Karpas-422 (cell line): ENCODE measurements around the gene ITLN2. TPM values are rescaled to one million over a fixed set of nuclear protein-coding genes. Genes with fewer than 3 reads are reported as not detected.
"Not testable (repeated sequence)": the region's sequence is repeated elsewhere in the genome, so short reads cannot be mapped to it uniquely, and the experiment has no call there.

Experiments used
- DNase-seq: peaks from one replicate; pipeline ENCODE4 v3.0.0-alpha.2; 2015
- H2AFZ ChIP-seq: fragments of 200-600 bp; sonication (generic); 2 replicates; pipeline ENCODE4 v1.6.1; 2014; ENCODE audit warnings: antibody characterized with exemption, low read length, mixed read lengths
- H3K27ac ChIP-seq: fragments of 200-600 bp; sonication (generic); 2 replicates; pipeline ENCODE4 v1.5.1; 2014; ENCODE audit warnings: mild to moderate bottlenecking, low read length, moderate library complexity
- H3K27me3 ChIP-seq: fragments of 200-600 bp; sonication (generic); 2 replicates; pipeline ENCODE4 v1.6.1; 2014; ENCODE audit warnings: low read length, mixed read lengths
- H3K36me3 ChIP-seq: fragments of 200-600 bp; sonication (generic); 2 replicates; pipeline ENCODE4 v1.6.1; 2014; ENCODE audit warnings: low read length, mixed read lengths; ENCODE audit not compliant: insufficient read depth
- H3K4me1 ChIP-seq: fragments of 200-600 bp; sonication (generic); 2 replicates; pipeline ENCODE4 v1.6.1; 2014; ENCODE audit warnings: mild to moderate bottlenecking, low read length, mixed read lengths
- H3K4me2 ChIP-seq: fragments of 200-600 bp; sonication (generic); 2 replicates; pipeline ENCODE4 v1.6.1; 2014; ENCODE audit warnings: low read length, low read depth, mild to moderate bottlenecking; ENCODE audit not compliant: poor library complexity, severe bottlenecking
- H3K4me3 ChIP-seq: fragments of 200-600 bp; sonication (generic); 2 replicates; pipeline ENCODE4 v1.5.1; 2014; ENCODE audit warnings: mild to moderate bottlenecking, antibody characterized with exemption, low read length, mixed read lengths
- H3K79me2 ChIP-seq: fragments of 200-600 bp; sonication (generic); 2 replicates; pipeline ENCODE4 v1.6.1; 2014; ENCODE audit warnings: mild to moderate bottlenecking, low read length, mixed read lengths
- H3K9ac ChIP-seq: fragments of 200-600 bp; sonication (generic); 2 replicates; pipeline ENCODE4 v1.6.0; 2014; ENCODE audit warnings: low read length
- H3K9me2 ChIP-seq: fragments of 200-600 bp; sonication (generic), shearing (Covaris generic); replicated peaks from 2 replicates; pipeline ENCODE4 v1.6.0; 2014; ENCODE audit warnings: mild to moderate bottlenecking, low read length, moderate library complexity; ENCODE audit not compliant: insufficient read depth
- H3K9me3 ChIP-seq: fragments of 300-700, 200-600 bp; sonication (generic); 2 replicates; pipeline ENCODE4 v1.6.1; 2014; ENCODE audit warnings: low read length, mixed read lengths
- H4K20me1 ChIP-seq: fragments of 200-600 bp; sonication (generic); 2 replicates; pipeline ENCODE4 v1.6.1; 2014; ENCODE audit warnings: mild to moderate bottlenecking, antibody characterized with exemption, low read length, low read depth; ENCODE audit not compliant: insufficient read depth
- total RNA-seq: library from RNA; depleted of rRNA; stranded (reverse); fragments of >200 nt; shearing (Covaris generic); gene quantifications from 2 replicates; pipeline ENCODE4 v1.2.3, GENCODE V29; 2014; ENCODE audit warnings: low replicate concordance

ITLN2 gene
- total RNA-seq, 1 experiment from 2014 or later: not detected

GRCh38 chr1:160910170-160910750 lies 44.3 kb downstream of the ITLN2 start:
- H3K4me3 ChIP-seq: no peak overlapping the region
- H3K9me3 ChIP-seq: no peaks in the 10 kb centered on the region
- DNase-seq: no peak

GRCh38 chr1:160907976-160908375 lies 46.6 kb downstream of the ITLN2 start:
- Histone ChIP-seq H3K9me3 (no peaks in the 10 kb centered on the region), H3K27ac (no peak overlapping the region), H4K20me1 (no peaks in the 10 kb centered on the region), H3K36me3 (no peaks in the 10 kb centered on the region), H3K79me2 (no peaks in the 10 kb centered on the region), H3K4me1 (no peaks in the 10 kb centered on the region), H2AFZ (no peak overlapping the region), H3K9ac (no peak overlapping the region), H3K4me2 (no peak overlapping the region), H3K9me2 (no peaks in the 10 kb centered on the region), H3K27me3 (no peaks in the 10 kb centered on the region), H3K4me3 (no peak overlapping the region)
- DNase-seq: no peak

More at GRCh38 chr1:160910170-160910750, 44.3 kb downstream of the ITLN2 start:
- Histone ChIP-seq H3K4me1 (no peaks in the 10 kb centered on the region), H3K79me2 (no peaks in the 10 kb centered on the region), H3K9me2 (no peaks in the 10 kb centered on the region), H3K9ac (no peak overlapping the region), H2AFZ (no peak overlapping the region), H4K20me1 (no peaks in the 10 kb centered on the region), H3K4me2 (no peak overlapping the region), H3K27ac (no peak overlapping the region), H3K27me3 (no peaks in the 10 kb centered on the region), H3K36me3 (no peaks in the 10 kb centered on the region)

GRCh38 chr1:160905617-160905989 lies 49.0 kb downstream of the ITLN2 start:
- Histone ChIP-seq H3K27ac (no peak overlapping the region), H3K9ac (no peak overlapping the region), H3K9me2 (no peaks in the 10 kb centered on the region), H3K9me3 (no peaks in the 10 kb centered on the region), H3K4me3 (no peak overlapping the region), H3K27me3 (no peaks in the 10 kb centered on the region), H3K79me2 (no peaks in the 10 kb centered on the region), H3K36me3 (no peaks in the 10 kb centered on the region), H2AFZ (no peak overlapping the region), H3K4me2 (no peak overlapping the region), H4K20me1 (no peaks in the 10 kb centered on the region), H3K4me1 (no peaks in the 10 kb centered on the region)
- no peak for DNase-seq

DNA sequence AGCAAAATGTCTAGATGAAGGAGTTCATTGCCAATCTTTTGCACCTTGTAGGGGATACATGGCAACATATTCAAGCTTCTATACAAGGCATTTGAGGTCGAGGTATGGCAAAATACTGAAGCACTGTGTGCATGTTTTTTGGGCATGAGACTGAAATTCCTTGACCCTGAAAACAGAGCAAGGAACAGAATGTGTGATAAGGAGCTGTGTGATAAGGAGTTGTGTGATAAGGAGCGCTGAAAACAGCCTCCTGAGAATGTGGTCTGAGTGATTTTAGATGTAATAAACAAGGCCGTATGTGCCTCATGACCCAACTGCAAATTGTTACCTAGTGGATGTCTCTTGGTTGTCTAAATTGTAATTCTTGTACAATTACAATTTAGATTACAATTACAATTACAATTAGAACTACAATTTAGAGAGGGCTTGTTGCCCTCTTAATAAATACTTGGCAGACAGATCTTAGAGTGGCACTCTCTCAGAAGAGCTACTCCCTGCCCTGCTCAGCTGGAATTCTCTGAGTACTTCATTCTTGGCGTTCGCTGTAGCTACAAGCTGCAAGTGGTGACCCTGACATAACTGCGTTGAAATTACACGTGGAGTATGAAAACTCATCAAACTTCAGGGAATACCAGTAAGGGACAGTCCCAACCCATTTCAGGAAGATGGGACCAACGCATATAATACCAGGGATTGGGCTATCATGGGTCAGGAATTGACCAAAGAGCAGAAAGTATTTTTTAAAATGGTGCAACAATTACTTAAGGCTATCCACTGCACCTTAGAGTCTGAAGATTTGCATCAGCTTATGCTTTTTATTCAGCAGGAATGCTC lies 49.6 kb downstream of the ITLN2 start:
- H3K9ac ChIP-seq: no peak overlapping the region
- H2AFZ ChIP-seq: no peak overlapping the region
- no peaks in the 10 kb centered on the region for H3K9me3 ChIP-seq
- no peak for DNase-seq
- no peaks in the 10 kb centered on the region for H3K79me2 ChIP-seq
- no peaks in the 10 kb centered on the region for H3K4me1 ChIP-seq
- no peaks in the 10 kb centered on the region for H3K27me3 ChIP-seq
- H3K36me3 ChIP-seq: no peaks in the 10 kb centered on the region
- no peak overlapping the region for H3K4me2 ChIP-seq
- no peak overlapping the region for H3K4me3 ChIP-seq
- H3K27ac ChIP-seq: no peak overlapping the region
- H4K20me1 ChIP-seq: no peaks in the 10 kb centered on the region
- no peaks in the 10 kb centered on the region for H3K9me2 ChIP-seq

DNA sequence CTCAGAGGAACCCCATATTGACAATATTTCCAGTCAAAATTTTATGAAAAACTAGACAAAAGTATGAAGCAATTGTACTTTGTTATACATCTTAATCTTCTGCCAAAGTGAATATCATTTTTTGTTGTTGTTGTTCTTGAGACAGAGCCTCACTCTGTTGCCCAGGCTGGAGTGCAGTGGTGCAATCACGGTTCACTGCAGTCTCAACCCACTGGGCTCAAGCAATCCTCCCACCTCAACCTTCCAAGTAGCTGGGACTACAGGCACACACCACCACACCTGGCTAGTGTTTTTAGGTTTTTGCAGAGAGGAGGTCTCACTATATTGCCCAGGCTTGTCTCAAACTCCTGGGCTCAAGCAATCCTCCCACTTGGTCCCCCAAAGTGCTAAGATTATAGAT lies 52.4 kb downstream of the ITLN2 start:
- DNase-seq, H2AFZ ChIP-seq, H3K79me2 ChIP-seq, H3K9me2 ChIP-seq, H3K4me3 ChIP-seq, H3K4me2 ChIP-seq, H3K9me3 ChIP-seq, H3K27me3 ChIP-seq, H3K9ac ChIP-seq, H3K4me1 ChIP-seq, H3K36me3 ChIP-seq, H4K20me1 ChIP-seq, H3K27ac ChIP-seq: not testable (repeated sequence)

- Histone ChIP-seq H2AFZ (no peak overlapping the region), H3K4me3 (no peak overlapping the region), H3K27me3 (no peaks in the 10 kb centered on the region), H4K20me1 (no peaks in the 10 kb centered on the region), H3K9me3 (no peaks in the 10 kb centered on the region), H3K79me2 (no peaks in the 10 kb centered on the region), H3K9ac (no peak overlapping the region), H3K27ac (no peak overlapping the region), H3K9me2 (no peaks in the 10 kb centered on the region), H3K36me3 (no peaks in the 10 kb centered on the region), H3K4me1 (no peaks in the 10 kb centered on the region), H3K4me2 (no peak overlapping the region)
- DNase-seq: no peak
Measured at GRCh38 chr1:160901768-160902167, 52.8 kb downstream of the ITLN2 start.

GRCh38 chr1:160900683-160901082 lies 53.9 kb downstream of the ITLN2 start:
- not testable (repeated sequence) for H3K27me3 ChIP-seq, H3K36me3 ChIP-seq, H3K9me2 ChIP-seq, H3K9me3 ChIP-seq, H3K4me1 ChIP-seq, H3K27ac ChIP-seq, H3K9ac ChIP-seq, DNase-seq, H2AFZ ChIP-seq, H3K79me2 ChIP-seq, H4K20me1 ChIP-seq, H3K4me2 ChIP-seq, H3K4me3 ChIP-seq
